OCI-M2 (cell line): ENCODE measurements around the gene SUSD6.
"Not testable (repeated sequence)": the region's sequence is repeated elsewhere in the genome, so short reads cannot be mapped to it uniquely, and the experiment has no call there.

Experiments
- DNase-seq: peaks from one replicate; lab custom pipeline; 2025; ENCODE audit not compliant: unreplicated experiment; lab: John Stamatoyannopoulos, UW

The SUSD6 gene

GRCh38 chr14:69711477-69711876 lies 100.1 kb downstream of the SUSD6 start:
- DNase-seq = no peak

GRCh38 chr14:69711881-69712560 lies 100.6 kb downstream of the SUSD6 start:
- no peak for DNase-seq

GRCh38 chr14:69712599-69713088 lies 101.2 kb downstream of the SUSD6 start:
- no peak for DNase-seq

GRCh38 chr14:69713209-69713781 lies 101.9 kb downstream of the SUSD6 start:
- no peak for DNase-seq

GRCh38 chr14:69713993-69714679 lies 102.7 kb downstream of the SUSD6 start:
- no peak for DNase-seq

- no peak for DNase-seq
Observed at GRCh38 chr14:69715725-69716477, 104.5 kb downstream of the SUSD6 start.

GRCh38 chr14:69716478-69717187 lies 105.2 kb downstream of the SUSD6 start:
- no peak for DNase-seq

- not testable (repeated sequence) for DNase-seq
Observed at GRCh38 chr14:69718614-69719013, 107.2 kb downstream of the SUSD6 start.

- DNase-seq = no peak
Observed at GRCh38 chr14:69719501-69719951, 108.1 kb downstream of the SUSD6 start.

- DNase-seq = no peak
Observed at GRCh38 chr14:69720912-69721311, 109.5 kb downstream of the SUSD6 start.

GRCh38 chr14:69726761-69727511 lies 115.5 kb downstream of the SUSD6 start:
- DNase-seq = no peak

GRCh38 chr14:69727860-69728259 lies 116.5 kb downstream of the SUSD6 start:
- no peak for DNase-seq

- DNase-seq = not testable (repeated sequence)
Observed at GRCh38 chr14:69731919-69732598, 120.7 kb downstream of the SUSD6 start.

- not testable (repeated sequence) for DNase-seq
Observed at GRCh38 chr14:69736405-69736804, 125.0 kb downstream of the SUSD6 start.

GRCh38 chr14:69741055-69741454 lies 129.7 kb downstream of the SUSD6 start:
- DNase-seq = no peak

- DNase-seq = no peak
Observed at GRCh38 chr14:69749956-69750355, 138.6 kb downstream of the SUSD6 start.

- no peak for DNase-seq
Observed at GRCh38 chr14:69750495-69750894, 139.1 kb downstream of the SUSD6 start.

GRCh38 chr14:69752773-69753172 lies 141.4 kb downstream of the SUSD6 start:
- no peak for DNase-seq

- no peak for DNase-seq
Observed at GRCh38 chr14:69753860-69754259, 142.5 kb downstream of the SUSD6 start.
